ENCODE results near the gene ZIC1. TPM values are rescaled to one million over a fixed set of nuclear protein-coding genes. Genes with fewer than 3 reads are reported as not detected.
A peak's percentile ranks its signal among the peaks of the same experiment; 100 is the strongest.

Gene ZIC1
- total and polyA plus RNA-seq, 2 experiments from 2014 or later: 0.21 to 0.95 TPM

DNA sequence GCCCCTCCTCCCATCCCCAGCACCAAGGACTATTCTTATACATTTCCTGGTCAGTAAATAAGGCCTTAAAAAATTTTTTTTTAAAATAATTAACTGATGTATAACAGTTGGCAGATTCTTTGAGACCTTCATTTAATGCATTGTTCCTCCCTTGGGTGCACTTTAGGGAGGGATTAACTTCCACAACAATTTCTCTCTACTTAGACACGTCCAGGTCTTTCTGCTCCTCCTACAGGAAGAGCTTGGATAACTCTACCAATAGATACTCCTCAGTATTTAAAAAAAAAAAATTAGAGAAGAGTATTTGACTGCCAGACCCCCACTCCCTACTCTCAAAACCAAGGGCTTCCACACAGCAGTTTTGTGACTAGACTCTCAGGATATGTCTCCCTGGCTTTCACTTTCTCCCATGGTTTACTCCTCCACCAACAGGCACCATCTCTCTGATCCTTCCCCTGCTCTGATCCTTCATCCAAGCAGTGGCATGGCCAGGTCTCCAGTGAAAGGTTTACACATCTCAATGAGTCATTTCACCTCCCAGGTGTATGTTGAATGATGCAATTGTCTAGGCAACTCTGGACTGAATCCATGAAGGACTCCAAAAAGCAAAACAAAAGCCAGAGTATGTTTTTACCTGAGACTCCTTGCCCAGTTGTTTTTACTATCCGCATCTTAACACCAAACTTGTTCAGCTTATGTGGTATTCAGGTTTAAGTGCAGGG lies 10.2 kb upstream of the ZIC1 start:
- H3K36me3 ChIP-seq (ENCODE audit: insufficient read depth): no peaks in the 10 kb centered on the region

More for the DNA sequence above, 10.2 kb upstream of the ZIC1 start:
- Histone ChIP-seq H3K4me1 (ENCODE audit: insufficient read depth) (peaks cover 77% of the 10 kb centered on the region), H3K9me2 (ENCODE audit: insufficient read depth) (peaks cover 6% of the 10 kb centered on the region; the same call in 1 of the 2 replicates), H3K27me3 (ENCODE audit: insufficient read depth) (peaks cover 100% of the 10 kb centered on the region), H3K4me3 (peak overlapping the region; percentile 81), H4K20me1 (replicated peaks; ENCODE audit: insufficient read depth) (peaks cover 7% of the 10 kb centered on the region; the same call in 1 of the 2 replicates), H3K79me2 (replicated peaks; ENCODE audit: insufficient read depth) (no peaks in the 10 kb centered on the region), H2AFZ (no peak overlapping the region), H3K27ac (ENCODE audit: low read depth) (no peak overlapping the region), H3K4me2 (peak overlapping the region; percentile 93), H3F3A (replicated peaks; ENCODE audit: low read depth) (peaks cover 44% of the 10 kb centered on the region)
- Mint-ChIP-seq H3K27ac (no peak overlapping the region), H3K9me3 (no peaks in the 10 kb centered on the region; the same call in 1 of the 3 replicates), H3K27me3 (ENCODE audit: insufficient read depth, low read depth, poor library complexity) (peaks cover 99% of the 10 kb centered on the region), H3K4me3 (peak overlapping the region; percentile 76), H3K36me3 (ENCODE audit: low read depth) (no peaks in the 10 kb centered on the region), H3K4me1 (peaks cover 70% of the 10 kb centered on the region)
- DNase-seq (ENCODE audit: low spot score) (no peak), ATAC-seq (no peak)
- TF ChIP-seq, protein P1, sequence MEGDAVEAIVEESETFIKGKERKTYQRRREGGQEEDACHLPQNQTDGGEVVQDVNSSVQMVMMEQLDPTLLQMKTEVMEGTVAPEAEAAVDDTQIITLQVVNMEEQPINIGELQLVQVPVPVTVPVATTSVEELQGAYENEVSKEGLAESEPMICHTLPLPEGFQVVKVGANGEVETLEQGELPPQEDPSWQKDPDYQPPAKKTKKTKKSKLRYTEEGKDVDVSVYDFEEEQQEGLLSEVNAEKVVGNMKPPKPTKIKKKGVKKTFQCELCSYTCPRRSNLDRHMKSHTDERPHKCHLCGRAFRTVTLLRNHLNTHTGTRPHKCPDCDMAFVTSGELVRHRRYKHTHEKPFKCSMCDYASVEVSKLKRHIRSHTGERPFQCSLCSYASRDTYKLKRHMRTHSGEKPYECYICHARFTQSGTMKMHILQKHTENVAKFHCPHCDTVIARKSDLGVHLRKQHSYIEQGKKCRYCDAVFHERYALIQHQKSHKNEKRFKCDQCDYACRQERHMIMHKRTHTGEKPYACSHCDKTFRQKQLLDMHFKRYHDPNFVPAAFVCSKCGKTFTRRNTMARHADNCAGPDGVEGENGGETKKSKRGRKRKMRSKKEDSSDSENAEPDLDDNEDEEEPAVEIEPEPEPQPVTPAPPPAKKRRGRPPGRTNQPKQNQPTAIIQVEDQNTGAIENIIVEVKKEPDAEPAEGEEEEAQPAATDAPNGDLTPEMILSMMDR (conservative IDR thresholded peaks at IDR 0.05; ENCODE audit: low read depth in 2 of 2): no peak
- no peak for TF ChIP-seq EZH2 (IDR thresholded peaks at IDR 0.05; ENCODE audit: low read depth, unreplicated experiment)
- TF ChIP-seq ZNF114 (CRISPR knock-in tag; IDR thresholded peaks at IDR 0.05): no peak
- TF ChIP-seq, protein P2, sequence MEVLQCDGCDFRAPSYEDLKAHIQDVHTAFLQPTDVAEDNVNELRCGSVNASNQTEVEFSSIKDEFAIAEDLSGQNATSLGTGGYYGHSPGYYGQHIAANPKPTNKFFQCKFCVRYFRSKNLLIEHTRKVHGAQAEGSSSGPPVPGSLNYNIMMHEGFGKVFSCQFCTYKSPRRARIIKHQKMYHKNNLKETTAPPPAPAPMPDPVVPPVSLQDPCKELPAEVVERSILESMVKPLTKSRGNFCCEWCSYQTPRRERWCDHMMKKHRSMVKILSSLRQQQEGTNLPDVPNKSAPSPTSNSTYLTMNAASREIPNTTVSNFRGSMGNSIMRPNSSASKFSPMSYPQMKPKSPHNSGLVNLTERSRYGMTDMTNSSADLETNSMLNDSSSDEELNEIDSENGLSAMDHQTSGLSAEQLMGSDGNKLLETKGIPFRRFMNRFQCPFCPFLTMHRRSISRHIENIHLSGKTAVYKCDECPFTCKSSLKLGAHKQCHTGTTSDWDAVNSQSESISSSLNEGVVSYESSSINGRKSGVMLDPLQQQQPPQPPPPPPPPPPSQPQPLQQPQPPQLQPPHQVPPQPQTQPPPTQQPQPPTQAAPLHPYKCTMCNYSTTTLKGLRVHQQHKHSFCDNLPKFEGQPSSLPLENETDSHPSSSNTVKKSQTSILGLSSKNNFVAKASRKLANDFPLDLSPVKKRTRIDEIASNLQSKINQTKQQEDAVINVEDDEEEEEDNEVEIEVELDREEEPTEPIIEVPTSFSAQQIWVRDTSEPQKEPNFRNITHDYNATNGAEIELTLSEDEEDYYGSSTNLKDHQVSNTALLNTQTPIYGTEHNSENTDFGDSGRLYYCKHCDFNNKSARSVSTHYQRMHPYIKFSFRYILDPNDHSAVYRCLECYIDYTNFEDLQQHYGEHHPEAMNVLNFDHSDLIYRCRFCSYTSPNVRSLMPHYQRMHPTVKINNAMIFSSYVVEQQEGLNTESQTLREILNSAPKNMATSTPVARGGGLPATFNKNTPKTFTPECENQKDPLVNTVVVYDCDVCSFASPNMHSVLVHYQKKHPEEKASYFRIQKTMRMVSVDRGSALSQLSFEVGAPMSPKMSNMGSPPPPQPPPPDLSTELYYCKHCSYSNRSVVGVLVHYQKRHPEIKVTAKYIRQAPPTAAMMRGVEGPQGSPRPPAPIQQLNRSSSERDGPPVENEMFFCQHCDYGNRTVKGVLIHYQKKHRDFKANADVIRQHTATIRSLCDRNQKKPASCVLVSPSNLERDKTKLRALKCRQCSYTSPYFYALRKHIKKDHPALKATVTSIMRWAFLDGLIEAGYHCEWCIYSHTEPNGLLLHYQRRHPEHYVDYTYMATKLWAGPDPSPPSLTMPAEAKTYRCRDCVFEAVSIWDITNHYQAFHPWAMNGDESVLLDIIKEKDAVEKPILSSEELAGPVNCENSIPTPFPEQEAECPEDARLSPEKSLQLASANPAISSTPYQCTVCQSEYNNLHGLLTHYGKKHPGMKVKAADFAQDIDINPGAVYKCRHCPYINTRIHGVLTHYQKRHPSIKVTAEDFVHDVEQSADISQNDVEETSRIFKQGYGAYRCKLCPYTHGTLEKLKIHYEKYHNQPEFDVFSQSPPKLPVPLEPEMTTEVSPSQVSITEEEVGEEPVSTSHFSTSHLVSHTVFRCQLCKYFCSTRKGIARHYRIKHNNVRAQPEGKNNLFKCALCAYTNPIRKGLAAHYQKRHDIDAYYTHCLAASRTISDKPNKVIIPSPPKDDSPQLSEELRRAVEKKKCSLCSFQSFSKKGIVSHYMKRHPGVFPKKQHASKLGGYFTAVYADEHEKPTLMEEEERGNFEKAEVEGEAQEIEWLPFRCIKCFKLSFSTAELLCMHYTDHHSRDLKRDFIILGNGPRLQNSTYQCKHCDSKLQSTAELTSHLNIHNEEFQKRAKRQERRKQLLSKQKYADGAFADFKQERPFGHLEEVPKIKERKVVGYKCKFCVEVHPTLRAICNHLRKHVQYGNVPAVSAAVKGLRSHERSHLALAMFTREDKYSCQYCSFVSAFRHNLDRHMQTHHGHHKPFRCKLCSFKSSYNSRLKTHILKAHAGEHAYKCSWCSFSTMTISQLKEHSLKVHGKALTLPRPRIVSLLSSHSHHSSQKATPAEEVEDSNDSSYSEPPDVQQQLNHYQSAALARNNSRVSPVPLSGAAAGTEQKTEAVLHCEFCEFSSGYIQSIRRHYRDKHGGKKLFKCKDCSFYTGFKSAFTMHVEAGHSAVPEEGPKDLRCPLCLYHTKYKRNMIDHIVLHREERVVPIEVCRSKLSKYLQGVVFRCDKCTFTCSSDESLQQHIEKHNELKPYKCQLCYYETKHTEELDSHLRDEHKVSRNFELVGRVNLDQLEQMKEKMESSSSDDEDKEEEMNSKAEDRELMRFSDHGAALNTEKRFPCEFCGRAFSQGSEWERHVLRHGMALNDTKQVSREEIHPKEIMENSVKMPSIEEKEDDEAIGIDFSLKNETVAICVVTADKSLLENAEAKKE (CRISPR knock-in tag; IDR thresholded peaks at IDR 0.05): no peak
- TF ChIP-seq STAT1 (IDR thresholded peaks at IDR 0.05; ENCODE audit: unreplicated experiment): no peak
- TF ChIP-seq JUNB (IDR thresholded peaks at IDR 0.05; ENCODE audit: unreplicated experiment): no peak
- TF ChIP-seq ZNF331 (CRISPR knock-in tag; IDR thresholded peaks at IDR 0.05; ENCODE audit: low read depth): no peak
- TF ChIP-seq CREB1 (CRISPR knock-in tag; IDR thresholded peaks at IDR 0.05; ENCODE audit: low read depth): no peak
